GM12874 (cell line): ENCODE results near the gene RSPRY1.

Experiments used
- TF ChIP-seq, protein P1 (sequence below): IDR thresholded peaks from 2 replicates; pipeline ENCODE4 v1.5.1; 2011; ENCODE audit warnings: low read depth, mild to moderate bottlenecking, control low read depth, low read length, moderate library complexity; ENCODE audit not compliant: insufficient read depth

The RSPRY1 gene

DNA sequence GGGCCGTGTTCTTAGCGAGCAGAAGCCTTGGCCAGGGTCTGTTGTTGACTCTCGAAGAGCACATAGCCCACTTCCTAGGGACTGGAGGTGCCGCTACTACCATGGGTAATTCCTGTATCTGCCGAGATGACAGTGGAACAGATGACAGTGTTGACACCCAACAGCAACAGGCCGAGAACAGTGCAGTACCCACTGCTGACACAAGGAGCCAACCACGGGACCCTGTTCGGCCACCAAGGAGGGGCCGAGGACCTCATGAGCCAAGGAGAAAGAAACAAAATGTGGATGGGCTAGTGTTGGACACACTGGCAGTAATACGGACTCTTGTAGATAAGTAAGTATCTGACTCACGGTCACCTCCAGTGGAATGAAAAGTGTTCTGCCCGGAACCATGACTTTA, 18.5 kb downstream of the RSPRY1 start:
- TF ChIP-seq, protein P1, sequence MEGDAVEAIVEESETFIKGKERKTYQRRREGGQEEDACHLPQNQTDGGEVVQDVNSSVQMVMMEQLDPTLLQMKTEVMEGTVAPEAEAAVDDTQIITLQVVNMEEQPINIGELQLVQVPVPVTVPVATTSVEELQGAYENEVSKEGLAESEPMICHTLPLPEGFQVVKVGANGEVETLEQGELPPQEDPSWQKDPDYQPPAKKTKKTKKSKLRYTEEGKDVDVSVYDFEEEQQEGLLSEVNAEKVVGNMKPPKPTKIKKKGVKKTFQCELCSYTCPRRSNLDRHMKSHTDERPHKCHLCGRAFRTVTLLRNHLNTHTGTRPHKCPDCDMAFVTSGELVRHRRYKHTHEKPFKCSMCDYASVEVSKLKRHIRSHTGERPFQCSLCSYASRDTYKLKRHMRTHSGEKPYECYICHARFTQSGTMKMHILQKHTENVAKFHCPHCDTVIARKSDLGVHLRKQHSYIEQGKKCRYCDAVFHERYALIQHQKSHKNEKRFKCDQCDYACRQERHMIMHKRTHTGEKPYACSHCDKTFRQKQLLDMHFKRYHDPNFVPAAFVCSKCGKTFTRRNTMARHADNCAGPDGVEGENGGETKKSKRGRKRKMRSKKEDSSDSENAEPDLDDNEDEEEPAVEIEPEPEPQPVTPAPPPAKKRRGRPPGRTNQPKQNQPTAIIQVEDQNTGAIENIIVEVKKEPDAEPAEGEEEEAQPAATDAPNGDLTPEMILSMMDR = no peak

DNA sequence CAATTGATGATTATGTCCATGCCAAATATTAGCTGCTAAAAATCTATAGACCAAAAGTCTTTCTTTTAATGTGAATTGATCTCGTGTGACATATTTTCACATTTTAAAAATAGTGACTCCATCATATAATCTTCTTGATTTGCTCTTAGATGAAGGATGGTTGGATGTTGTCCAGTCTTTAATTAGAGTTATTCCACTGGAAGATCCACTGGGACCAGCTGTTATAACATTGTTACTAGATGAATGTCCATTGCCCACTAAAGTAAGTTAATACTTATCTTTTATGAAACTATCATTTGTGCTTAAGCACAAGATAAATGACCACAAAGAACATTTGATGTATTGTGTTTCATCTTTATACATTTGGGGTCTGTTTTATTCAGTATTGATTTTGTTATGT, 22.8 kb downstream of the RSPRY1 start:
- TF ChIP-seq, protein P1 = no peak

DNA sequence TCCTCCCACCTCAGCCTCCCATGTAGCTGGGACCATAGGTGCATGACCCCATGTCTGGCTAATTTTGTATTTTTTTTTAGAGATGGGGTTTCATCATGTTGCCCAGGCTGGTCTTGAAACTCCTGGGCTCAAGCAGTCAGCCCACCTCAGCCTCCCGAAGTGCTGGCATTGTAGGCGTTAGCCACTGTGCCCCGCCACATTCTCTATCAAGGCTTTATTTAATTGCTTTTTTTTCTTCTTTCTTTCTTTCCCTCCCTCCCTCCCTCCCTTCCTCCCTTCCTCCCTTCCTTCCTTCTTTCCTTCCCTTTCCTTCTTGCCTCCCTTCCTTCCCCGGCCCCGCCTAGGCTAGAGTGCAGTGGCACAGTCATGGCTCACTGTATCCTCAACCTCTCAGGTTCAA, 23.7 kb downstream of the RSPRY1 start:
- TF ChIP-seq, protein P1 = no peak

DNA sequence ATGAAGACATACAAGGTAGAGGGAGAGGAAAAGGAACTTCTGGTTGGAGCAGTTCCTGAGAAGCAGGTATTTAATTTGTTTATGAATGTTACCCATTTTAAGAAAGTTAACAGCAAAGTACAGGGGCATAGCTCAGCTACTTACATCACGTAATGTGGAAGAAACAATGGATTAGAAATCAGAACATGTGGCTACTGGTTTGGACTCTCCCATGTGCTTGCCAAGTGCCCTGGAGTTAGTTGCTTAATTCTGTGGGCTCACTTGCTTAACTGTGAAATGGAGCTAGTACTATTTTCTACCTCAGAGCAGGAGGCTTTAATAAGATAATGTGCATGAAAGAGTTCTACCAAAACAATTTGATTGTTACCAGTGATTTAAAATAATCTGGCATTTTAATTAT, 27.3 kb downstream of the RSPRY1 start:
- TF ChIP-seq, protein P1 = no peak

DNA sequence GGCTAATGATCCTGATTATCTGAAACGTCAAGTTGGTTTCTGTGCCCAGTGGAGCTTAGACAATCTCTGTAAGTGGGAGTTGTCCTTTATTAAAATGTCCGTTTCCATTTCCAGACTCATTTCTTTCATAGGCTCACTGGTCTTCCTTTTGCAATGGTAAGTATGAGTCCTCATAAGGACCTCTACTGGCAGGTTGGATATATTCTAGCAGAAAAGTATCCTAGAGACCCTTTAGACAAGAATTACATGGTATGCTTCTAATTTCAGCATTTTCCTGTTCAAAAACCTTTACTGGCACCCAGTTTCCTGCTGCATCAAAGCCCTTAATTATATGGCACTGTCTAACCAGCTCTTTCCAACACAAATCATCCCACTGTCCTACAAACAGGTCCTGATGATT, 30.8 kb downstream of the RSPRY1 start:
- TF ChIP-seq, protein P1 = no peak

DNA sequence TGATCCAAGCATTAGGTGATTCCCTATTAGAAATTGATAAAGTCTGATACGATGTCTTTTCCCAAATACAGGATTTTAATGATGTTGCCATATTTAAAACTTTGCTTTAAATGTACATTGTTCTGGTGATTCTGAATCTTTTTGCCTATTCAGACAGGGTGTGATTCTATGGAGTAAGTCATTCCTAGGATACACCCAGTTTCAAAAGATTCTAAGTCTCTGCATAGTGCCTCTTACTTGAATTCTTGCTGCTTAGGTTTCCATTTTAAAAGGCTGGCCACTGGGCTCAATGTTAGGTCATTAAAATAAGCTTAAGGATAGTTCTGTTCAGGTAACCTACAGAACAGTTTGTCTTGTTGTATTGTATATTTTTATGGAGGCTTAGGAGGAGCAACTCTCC, 36.9 kb downstream of the RSPRY1 start:
- TF ChIP-seq, protein P1 = no peak

DNA sequence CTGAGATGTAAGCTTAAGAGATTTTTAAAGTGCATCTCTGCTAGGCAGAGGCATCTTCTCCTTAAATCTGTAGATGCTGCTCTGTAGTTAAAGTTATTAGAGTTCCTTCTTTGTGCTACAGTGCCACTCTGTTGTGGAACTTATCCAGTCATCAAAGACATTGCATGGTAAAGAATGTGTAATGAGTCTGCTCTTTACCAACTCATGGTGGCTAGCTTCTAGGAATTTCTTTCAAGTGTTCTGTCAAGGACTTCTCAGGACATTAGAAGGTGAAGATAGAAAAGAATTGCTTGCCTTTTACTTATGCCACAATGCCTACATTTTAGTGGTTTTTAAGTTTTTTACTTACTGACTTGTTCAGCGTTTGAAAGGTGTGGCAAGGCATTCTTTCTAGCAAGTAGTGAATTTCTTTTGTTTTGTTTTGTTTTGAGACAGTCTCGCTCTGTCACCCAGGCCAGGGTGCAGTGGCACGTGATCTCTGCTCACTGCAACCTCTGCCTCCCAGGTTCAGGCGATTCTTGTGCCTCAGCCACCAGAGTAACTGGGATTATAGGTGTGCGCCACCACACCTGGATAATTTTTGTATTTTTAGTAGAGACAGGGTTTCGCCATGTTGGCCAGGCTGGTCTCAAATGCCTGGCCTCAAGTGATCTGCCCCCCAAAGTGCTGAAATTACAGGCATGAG, 38.7 kb downstream of the RSPRY1 start:
- TF ChIP-seq, protein P1 = no peak
